Omental fat pad (tissue), 4 donors: Measurements from ENCODE around the gene CCNL2. TPM values are rescaled to one million over a fixed set of nuclear protein-coding genes. Genes with fewer than 3 reads are reported as not detected.

Experiments
- ATAC-seq: fragments of 150-250 bp; one replicate; pipeline ENCODE4 v1.9.1; 2016; ENCODE audit warnings: mild to moderate bottlenecking, moderate library complexity; ENCODE audit not compliant: low FRiP score
- DNase-seq: peaks from one replicate; pipeline ENCODE4 v3.0.0-alpha.2; 2019; ENCODE audit warnings: low spot score
- total RNA-seq, 4 donors: library from RNA; depleted of rRNA; stranded (reverse); fragments of >200 nt; gene quantifications; one replicate each; pipeline ENCODE4 v1.1.0, GENCODE V29; 2016
- TF ChIP-seq, protein P1 (sequence below), 3 donors: fragments of 450-650 bp; IDR thresholded peaks; one replicate each; pipeline ENCODE4 v1.5.1; 2016 to 2017; ENCODE audit warnings: antibody characterized with exemption in 3 of 3, mild to moderate bottlenecking in 3 of 3, moderate library complexity in 2 of 3

The CCNL2 gene
- total RNA-seq, 4 donors from 2014 or later = 142 to 273 (median 204) TPM

DNA sequence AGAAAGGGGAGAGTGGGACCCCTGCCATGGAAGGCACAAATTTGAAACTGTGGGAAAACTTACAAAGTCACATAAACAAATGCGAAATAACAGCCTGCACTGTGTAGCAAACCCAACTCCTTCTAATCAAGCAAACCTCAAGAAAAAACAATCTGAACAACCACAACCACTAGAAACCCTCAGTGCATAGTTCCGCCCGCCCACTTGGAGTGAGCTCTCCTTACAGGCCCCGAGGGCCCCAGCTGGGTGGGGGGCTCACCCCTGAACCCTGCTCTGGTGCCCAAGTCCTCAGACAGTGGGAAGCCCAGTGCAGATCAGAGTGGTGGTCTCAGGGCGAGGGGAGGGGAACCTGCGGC is 39.8 kb downstream of the CCNL2 start:
- TF ChIP-seq, protein P1, sequence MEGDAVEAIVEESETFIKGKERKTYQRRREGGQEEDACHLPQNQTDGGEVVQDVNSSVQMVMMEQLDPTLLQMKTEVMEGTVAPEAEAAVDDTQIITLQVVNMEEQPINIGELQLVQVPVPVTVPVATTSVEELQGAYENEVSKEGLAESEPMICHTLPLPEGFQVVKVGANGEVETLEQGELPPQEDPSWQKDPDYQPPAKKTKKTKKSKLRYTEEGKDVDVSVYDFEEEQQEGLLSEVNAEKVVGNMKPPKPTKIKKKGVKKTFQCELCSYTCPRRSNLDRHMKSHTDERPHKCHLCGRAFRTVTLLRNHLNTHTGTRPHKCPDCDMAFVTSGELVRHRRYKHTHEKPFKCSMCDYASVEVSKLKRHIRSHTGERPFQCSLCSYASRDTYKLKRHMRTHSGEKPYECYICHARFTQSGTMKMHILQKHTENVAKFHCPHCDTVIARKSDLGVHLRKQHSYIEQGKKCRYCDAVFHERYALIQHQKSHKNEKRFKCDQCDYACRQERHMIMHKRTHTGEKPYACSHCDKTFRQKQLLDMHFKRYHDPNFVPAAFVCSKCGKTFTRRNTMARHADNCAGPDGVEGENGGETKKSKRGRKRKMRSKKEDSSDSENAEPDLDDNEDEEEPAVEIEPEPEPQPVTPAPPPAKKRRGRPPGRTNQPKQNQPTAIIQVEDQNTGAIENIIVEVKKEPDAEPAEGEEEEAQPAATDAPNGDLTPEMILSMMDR (IDR thresholded peaks at IDR 0.05) = no peak
- no peak for DNase-seq
- no peak for ATAC-seq

- no peak for DNase-seq
- peak; percentile 22 for ATAC-seq
- TF ChIP-seq, protein P1 (IDR thresholded peaks at IDR 0.05) = no peak
These were observed 40.5 kb downstream of the CCNL2 start, which contains the start of gene MXRA8 for GRCh38 chr1:1358433-1359271. Gene MXRA8, minus strand, starts transcription at chr1:1358555. Its CDS starts 51 bp downstream, at chr1:1358504.

DNA sequence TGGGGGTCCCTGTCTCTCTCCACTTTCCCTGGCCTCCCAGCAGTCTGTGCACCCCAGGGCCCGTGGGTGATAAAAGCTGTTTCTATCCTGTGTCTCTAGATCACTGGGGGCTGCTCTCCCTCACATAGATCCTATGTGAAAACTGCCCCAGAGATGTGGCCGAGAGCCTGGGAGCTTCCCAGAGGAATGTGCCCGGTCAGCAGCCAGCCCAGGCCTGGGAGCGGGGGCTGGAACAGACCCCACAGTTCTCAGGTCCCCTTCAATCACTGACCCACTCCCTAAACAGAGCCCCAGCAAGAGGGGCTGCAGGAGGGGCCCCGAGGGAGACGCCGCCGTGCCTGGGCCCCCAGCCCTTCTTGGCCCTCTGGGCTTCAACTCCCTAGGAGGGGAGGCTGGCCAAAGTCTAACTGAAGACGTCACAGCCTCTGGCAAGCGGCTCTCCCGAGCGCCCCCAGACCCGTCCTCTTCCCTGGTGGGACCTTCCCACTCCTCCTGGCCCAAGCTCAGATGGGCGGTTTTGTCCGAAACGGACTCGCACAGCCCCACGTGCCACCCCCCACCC is 41.2 kb downstream of the CCNL2 start:
- no peak for DNase-seq
- TF ChIP-seq, protein P1 (IDR thresholded peaks at IDR 0.05) = no peak
- ATAC-seq = peak; percentile 3

DNA sequence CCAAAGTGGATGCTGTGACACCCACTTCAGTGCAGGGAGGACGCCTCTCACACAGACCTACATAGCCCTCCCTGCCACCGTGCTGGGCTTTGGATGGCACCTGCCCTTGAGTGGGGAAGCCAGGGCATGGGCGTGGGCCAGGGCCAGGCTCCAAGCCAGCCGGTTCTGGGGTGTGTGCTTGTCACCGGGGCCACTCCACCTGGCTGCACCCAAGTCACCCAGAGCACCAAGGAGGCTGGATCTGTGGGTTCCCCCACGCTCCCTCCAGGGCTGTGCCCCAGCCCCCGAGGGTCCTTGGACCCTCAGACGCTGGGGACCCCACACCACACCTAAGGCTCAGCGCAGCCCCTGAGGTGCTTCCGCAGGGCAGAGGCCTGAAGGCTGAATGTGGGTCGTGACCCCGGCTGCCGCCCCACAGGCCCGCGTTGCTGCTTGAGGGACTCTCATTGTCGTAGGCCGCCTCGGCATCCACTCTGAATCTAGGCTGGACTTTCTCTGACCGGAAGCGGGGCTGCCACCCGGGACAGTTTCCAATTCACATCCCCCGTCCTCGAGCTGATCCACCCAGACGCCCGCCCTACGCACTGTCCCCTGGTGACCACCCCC is 42.2 kb downstream of the CCNL2 start:
- TF ChIP-seq, protein P1 (IDR thresholded peaks at IDR 0.05) = no peak
- ATAC-seq (no peak), DNase-seq (no peak)

DNA sequence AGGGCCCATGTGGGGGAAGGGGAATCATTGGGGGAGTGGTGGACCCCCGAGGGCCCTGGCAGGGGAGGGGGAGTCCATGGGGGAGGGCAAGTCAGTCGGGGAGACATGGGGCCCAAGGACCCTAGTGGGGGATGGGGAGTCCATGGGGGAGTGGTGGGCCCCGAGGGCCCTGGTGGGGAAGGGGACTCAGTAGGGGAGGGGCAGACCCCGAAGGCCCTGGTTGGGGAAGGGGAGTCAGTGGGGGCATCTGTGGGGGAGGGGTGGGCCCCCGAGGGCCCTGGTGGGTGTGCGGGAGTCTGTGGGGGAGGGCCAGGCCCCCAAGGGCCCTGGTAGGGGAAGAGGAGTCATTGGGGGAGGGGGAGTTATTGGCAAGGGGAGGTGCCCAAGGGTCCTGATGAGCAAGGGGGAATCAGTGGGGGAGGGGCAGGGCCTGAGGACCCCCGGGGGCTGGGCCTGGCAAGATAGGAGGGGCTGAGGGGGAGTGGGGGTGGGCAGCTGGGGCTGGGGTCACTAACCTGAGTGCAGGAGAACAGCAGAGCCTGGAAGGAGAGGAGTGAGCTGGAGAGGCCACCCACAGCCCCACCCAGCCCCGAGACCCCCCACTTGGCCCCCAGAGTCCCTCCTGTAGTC is 42.9 kb downstream of the CCNL2 start:
- ATAC-seq (no peak), DNase-seq (no peak)
- TF ChIP-seq, protein P1 (IDR thresholded peaks at IDR 0.05) = no peak

DNA sequence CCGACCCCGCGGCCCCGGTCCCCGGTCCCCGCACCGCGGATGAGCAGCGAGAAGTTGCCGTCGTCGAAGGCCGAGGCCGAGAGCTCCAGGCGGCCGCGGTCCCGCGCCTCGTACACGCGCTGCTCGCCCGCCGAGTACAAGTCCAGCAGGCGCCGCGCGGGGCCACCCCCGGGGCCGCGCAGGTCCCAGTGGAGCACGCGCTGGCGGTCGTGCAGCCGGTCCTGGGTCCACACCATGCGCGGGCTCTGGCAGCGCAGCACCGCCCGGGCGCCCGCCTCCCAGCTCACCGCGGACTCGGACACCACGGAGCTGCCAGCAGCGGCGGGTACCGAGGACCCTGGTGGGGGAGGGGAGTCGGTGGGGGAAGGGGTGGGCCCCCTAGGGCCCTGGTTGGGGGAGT is 43.7 kb downstream of the CCNL2 start:
- DNase-seq (no peak), ATAC-seq (no peak)
- TF ChIP-seq, protein P1 (IDR thresholded peaks at IDR 0.05) = no peak
